Measurements from ENCODE around the gene ZNF681.
"Not testable (repeated sequence)": the region's sequence is repeated elsewhere in the genome, so short reads cannot be mapped to it uniquely, and the experiment has no call there.

The ZNF681 gene

DNA sequence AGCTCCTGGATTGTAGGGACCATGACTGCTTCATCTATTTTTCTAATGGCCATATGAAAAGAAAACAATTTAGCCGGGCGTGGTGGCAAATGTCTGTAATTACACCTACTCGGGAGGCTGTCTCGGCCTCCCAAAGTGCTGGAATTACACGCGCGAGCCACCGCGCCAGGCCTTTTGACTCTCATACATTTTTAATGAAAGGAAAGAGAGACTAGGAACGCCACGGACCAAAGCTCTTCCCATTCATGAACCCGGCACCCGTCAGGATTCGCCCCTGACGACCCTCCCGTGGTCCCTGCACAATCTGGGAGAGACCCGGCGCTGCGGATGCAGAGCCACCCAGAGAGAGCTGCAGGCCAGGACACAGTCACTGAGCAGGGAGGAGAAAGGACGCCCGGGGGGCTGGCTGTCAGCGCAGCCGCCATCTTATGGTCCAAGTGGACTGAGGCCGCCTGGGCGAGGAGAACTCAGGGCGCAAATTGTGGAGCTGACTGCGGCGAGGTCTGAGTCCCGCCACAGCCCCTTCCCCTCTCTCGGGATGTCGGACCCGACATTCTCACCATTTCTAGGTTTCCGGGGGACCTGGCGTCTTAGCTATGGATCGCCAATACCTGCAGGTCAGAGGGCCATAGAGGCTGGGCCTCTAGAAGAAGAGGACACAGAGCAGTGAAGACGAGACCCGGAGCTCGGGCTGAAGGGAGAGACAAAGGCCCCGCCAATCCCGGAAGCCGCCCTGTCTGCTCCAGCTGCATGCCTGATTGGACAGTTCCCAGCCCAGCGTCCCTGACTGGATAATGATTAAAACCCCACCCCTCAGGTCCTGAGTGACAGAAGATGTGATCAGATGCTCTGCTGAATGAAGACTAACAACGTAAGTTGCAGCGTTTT is at the start of gene ZNF681:
ZNF681 (minus strand) TSS at position 705 of the 888 bp plus-strand sequence; CDS start at position 563, 142 bp downstream.
- DNase-seq (ENCODE audit: low spot score) = peak; percentile 90

DNA sequence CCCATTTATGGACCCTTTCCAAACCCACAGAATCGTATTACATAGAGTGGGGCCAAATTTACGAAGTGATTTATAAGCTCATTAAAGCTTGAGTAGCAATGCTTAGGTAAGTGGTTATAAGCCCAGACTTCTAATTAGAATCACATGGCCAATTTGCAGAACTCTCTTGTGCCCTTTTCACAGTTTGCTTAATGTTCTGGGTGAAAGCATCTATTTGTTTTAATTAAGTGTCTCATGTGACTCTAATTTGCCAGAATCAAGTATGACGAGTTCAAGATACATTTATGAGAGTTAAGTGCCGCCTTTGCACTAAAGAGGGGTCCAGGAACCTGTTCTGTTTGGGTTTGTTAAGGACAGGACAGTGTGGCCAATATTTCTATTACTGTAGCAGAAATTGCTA is 46.0 kb upstream of the ZNF681 start:
- no peak for DNase-seq (ENCODE audit: low spot score)

DNA sequence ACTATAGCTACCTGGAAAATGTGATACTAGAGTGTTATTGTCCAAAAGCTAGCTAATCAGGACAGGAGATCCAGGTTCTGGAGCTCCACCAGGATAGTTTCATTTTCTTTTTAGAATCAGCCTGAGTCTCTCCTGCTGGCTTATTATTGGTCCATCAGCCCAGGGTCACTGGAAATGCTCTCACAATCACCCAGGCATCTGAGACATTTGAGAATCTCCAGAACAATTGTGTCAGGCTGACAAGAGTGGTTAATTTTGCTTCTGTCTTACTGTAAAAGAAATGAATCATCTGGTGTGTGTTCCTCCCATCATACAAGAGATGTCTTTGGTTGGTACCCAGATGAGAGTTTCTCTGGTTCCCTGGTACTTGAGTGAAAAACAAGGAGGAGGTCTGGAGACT is 43.6 kb upstream of the ZNF681 start:
- no peak for DNase-seq (ENCODE audit: low spot score)

GRCh38 chr19:23801803-23802202 is 43.1 kb upstream of the ZNF681 start:
- no peak for DNase-seq (ENCODE audit: low spot score)

DNA sequence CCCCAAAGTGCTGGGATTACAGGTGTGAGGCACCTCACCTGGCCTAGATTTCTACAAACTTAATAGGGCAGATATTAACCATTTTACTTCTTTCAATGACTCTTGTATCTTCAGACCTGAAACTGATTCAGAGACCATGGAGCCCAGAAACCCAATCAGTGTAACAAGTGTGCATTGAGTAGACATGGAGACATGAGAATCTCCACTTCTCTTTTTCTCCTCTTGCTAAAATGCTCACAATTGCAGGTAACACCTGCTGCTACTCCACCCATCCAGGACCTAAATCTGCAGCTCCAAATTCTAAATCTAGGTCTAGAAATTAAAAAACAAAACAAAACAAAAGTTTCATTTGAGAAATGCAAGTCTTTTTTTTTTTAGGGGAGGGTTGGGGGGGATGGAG is 42.2 kb upstream of the ZNF681 start:
- DNase-seq (ENCODE audit: low spot score) = no peak

GRCh38 chr19:23800271-23800670 is 41.6 kb upstream of the ZNF681 start:
- no peak for DNase-seq (ENCODE audit: low spot score)

GRCh38 chr19:23799321-23799720 is 40.6 kb upstream of the ZNF681 start:
- DNase-seq (ENCODE audit: low spot score) = peak; percentile 8

DNA sequence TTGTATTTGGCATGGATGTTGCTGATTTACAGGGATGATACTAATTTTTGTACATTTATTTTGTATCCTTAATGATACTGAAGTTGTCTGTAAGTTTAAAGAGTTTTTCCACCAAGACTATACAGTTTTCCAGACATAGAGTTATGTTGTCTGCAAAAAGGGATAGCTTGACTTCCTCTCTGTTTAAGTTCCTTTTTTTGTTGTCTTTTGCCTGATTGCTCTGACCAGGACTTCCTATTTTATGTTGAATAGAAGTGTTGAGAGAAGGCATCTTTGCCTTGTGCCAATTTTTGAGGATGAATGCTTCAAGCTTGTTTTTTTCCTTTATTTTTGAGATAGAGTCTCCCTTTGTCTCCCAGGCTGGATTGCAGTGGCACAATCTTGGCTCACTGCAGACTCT is 36.8 kb upstream of the ZNF681 start:
- no peak for DNase-seq (ENCODE audit: low spot score)

DNA sequence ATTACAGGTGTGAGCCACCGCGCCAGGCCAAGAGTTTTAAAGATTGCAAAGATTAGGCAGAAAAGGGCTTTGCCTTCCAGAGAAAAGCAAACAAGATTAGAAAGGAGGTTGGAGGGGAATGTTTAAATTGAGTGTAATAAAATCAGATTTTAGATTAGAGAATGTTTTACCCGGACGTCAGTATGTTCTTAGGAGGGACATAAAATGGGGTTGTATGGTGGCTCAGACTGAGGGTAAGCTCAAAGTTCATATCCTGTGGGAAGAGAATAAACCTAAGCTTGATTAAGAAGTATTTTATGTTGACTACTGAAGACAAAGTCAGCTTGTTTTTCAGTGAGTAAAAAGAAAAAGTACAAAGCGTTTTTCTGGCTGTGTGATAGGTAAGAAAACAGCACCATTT is 34.1 kb upstream of the ZNF681 start:
- DNase-seq (ENCODE audit: low spot score) = no peak

GRCh38 chr19:23790641-23791488 is 32.2 kb upstream of the ZNF681 start:
- no peak for DNase-seq (ENCODE audit: low spot score)

- no peak for DNase-seq (ENCODE audit: low spot score)
These were observed 30.6 kb upstream of the ZNF681 start for GRCh38 chr19:23789246-23789645.

GRCh38 chr19:23788411-23788810 is 29.7 kb upstream of the ZNF681 start:
- no peak for DNase-seq (ENCODE audit: low spot score)

- DNase-seq (ENCODE audit: low spot score) = no peak
These were observed 28.4 kb upstream of the ZNF681 start for GRCh38 chr19:23787106-23787505.

- DNase-seq (ENCODE audit: low spot score) = no peak
These were observed 27.3 kb upstream of the ZNF681 start for GRCh38 chr19:23785982-23786381.

- no peak for DNase-seq (ENCODE audit: low spot score)
These were observed 25.6 kb upstream of the ZNF681 start for GRCh38 chr19:23784274-23784673.

DNA sequence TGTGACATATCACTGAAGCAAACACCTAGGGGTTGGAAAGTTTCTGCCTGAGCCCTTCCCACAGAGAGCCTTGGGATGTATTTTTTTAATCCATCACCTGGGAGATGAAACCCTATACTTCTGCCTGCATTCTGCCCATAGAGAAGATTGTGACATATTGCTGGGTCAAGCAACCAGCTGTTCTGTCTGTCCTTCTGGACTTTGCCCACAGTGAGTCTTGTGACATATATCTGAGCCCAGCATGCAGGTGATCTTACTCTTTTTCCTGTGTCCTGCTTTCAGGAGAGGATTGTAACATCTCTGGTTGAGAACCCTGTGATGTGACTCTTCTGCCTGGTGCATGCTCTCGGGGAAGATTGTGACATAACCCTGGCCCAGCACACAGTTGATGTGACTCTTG is 24.9 kb upstream of the ZNF681 start:
- no peak for DNase-seq (ENCODE audit: low spot score)

DNA sequence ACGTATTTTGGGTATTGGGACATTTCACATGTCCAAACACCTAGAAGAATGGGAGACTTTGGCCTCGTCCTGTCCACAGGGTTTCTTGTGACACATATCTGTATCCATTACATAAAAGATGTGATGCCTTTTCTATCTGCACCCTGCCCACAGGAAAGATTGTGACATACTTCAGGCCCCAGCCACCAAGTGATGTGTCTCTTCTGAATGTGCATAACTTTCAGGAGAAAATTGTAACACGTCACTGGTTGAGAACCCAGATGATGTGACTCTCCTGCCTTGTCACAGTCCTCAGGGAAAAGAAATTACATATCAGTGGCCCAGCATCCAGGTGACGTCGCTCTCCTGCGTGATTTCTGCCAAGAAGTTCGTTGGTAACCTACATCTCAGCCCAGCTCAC is 21.0 kb upstream of the ZNF681 start:
- DNase-seq (ENCODE audit: low spot score) = no peak

DNA sequence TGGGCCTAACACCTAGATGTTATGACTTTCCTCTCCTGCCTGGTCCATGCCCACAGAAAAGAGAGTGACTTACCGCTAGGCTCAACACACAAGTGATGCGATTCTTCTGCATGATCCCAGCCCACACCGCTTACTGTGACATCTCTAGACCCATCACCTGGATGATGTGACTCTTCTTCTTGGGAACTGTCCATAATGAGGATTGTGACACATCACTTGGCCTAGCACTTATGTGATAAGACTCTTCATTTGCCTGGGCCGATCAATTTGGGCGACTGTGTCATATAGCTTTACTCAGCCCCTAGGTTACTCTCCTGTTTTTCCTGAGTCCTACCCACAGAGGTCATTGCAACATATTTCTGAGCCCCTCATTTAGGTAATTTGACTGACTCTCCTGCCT is 19.9 kb upstream of the ZNF681 start:
- DNase-seq (ENCODE audit: low spot score) = no peak

GRCh38 chr19:23778036-23778435 is 19.3 kb upstream of the ZNF681 start:
- DNase-seq (ENCODE audit: low spot score) = not testable (repeated sequence)

- DNase-seq (ENCODE audit: low spot score) = no peak
These were observed 18.5 kb upstream of the ZNF681 start for GRCh38 chr19:23777216-23777615.

- DNase-seq (ENCODE audit: low spot score) = no peak
These were observed 18.0 kb upstream of the ZNF681 start for GRCh38 chr19:23776507-23777205.

GRCh38 chr19:23774524-23774971 is 15.9 kb upstream of the ZNF681 start:
- no peak for DNase-seq (ENCODE audit: low spot score)
